K562 (cell line): ENCODE results near the gene EZH1. TPM values are rescaled to one million over a fixed set of nuclear protein-coding genes. Genes with fewer than 3 reads are reported as not detected.
A peak's percentile ranks its signal among the peaks of the same experiment; 100 is the strongest.

ENCODE experiments used
- ARID1B ChIP-seq: fragments of 450-650 bp; IDR thresholded peaks from 2 replicates; pipeline ENCODE4 v1.6.1; 2016; ENCODE audit warnings: antibody characterized with exemption, mild to moderate bottlenecking, inconsistent platforms
- ARID2 ChIP-seq: fragments of 450-650 bp; IDR thresholded peaks from 2 replicates; pipeline ENCODE4 v1.6.1; 2017; ENCODE audit warnings: antibody characterized with exemption, mild to moderate bottlenecking
- ATF7 ChIP-seq: fragments of 450-650 bp; IDR thresholded peaks from 2 replicates; pipeline ENCODE4 v1.7.1; 2014; ENCODE audit warnings: mild to moderate bottlenecking, moderate library complexity
- BRD4 ChIP-seq: fragments of 200-600 bp; sonication (generic); IDR thresholded peaks from 2 replicates; pipeline ENCODE4 v1.6.1; 2017; ENCODE audit warnings: inconsistent platforms
- CGGBP1 ChIP-seq: fragments of 250-450 bp; sonication (Bioruptor Pico); IDR thresholded peaks from 2 replicates; pipeline ENCODE4 v1.9.0; 2021; ENCODE audit warnings: mild to moderate bottlenecking
- DNMT1 ChIP-seq: fragments of 450-650 bp; IDR thresholded peaks from 2 replicates; pipeline ENCODE4 v1.6.1; 2016; ENCODE audit warnings: antibody characterized with exemption, mild to moderate bottlenecking
- GABPA ChIP-seq: fragments of 200-800 bp; sonication (Bioruptor generic); conservative IDR thresholded peaks from 2 replicates; pipeline ENCODE4 v1.6.1; 2016; ENCODE audit warnings: low read depth, missing genetic modification characterization, missing compliant biosample characterization
- HDAC8 ChIP-seq: fragments of 450-650 bp; IDR thresholded peaks from 2 replicates; pipeline ENCODE4 v1.6.1; 2016; ENCODE audit warnings: mild to moderate bottlenecking, missing genetic modification characterization, moderate library complexity, missing compliant biosample characterization
- HMGN3 ChIP-seq: IDR thresholded peaks from 2 replicates; pipeline ENCODE4 v1.6.1; 2011; ENCODE audit warnings: borderline replicate concordance, low read depth, mild to moderate bottlenecking, mixed read lengths, low read length; ENCODE audit not compliant: insufficient read length; ENCODE audit errors: extremely low read depth
- ID3 ChIP-seq, 2 experiments: fragments of 250-450 bp in 1 of 2; fragments of 450-650 bp in 1 of 2; sonication (Bioruptor Pico) in 1 of 2; IDR thresholded peaks; 2 replicates each; pipeline versions ENCODE4 v1.6.1 to v1.8.0; 2016 to 2021; ENCODE audit warnings: mild to moderate bottlenecking in 2 of 2, moderate library complexity in 2 of 2, missing compliant biosample characterization in 1 of 2, missing genetic modification characterization in 1 of 2
- LARP7 ChIP-seq: fragments of 450-650 bp; IDR thresholded peaks from 2 replicates; pipeline ENCODE4 v1.6.1; 2016
- MBD2 ChIP-seq: sonication (generic); IDR thresholded peaks from 2 replicates; pipeline ENCODE4 v1.6.1; 2016; ENCODE audit warnings: low read depth, borderline replicate concordance
- NFYB ChIP-seq: IDR thresholded peaks from 2 replicates; pipeline ENCODE4 v1.6.1; 2011; ENCODE audit warnings: mild to moderate bottlenecking, moderate library complexity; ENCODE audit not compliant: insufficient read length; ENCODE audit errors: extremely low read depth
- NR0B1 ChIP-seq: fragments of 450-650 bp; IDR thresholded peaks from one replicate; pipeline ENCODE4 v1.6.1; 2018; ENCODE audit warnings: mild to moderate bottlenecking, moderate library complexity; ENCODE audit not compliant: partially characterized antibody
- NRF1 ChIP-seq, 2 experiments: fragments of 450-650 bp; IDR thresholded peaks in 1 of 2; conservative IDR thresholded peaks in 1 of 2; 2 replicates each; pipeline ENCODE4 v1.6.1; 2014; ENCODE audit warnings: mild to moderate bottlenecking in 2 of 2
- POLR3A ChIP-seq: IDR thresholded peaks from 2 replicates; pipeline ENCODE4 v1.6.1; 2011; ENCODE audit warnings: borderline replicate concordance, mild to moderate bottlenecking, moderate library complexity; ENCODE audit not compliant: insufficient read length, insufficient read depth; ENCODE audit errors: extremely low read depth
- RBM25 ChIP-seq: fragments of 200-400 bp; formaldehyde crosslinking; IDR thresholded peaks from 2 replicates; pipeline ENCODE4 v1.6.1; 2018; ENCODE audit warnings: low read length, low read depth, moderate library complexity; ENCODE audit not compliant: severe bottlenecking
- TCFL5 ChIP-seq: fragments of 250-450 bp; sonication (Bioruptor Pico); conservative IDR thresholded peaks from 2 replicates; pipeline ENCODE4 v1.6.1; 2021; ENCODE audit warnings: mild to moderate bottlenecking, moderate library complexity, matching md5 sums
- ZEB2 ChIP-seq: fragments of 450-650 bp; IDR thresholded peaks from 2 replicates; pipeline ENCODE4 v1.6.1; 2016
- ZNF408 ChIP-seq: fragments of 250-450 bp; sonication (Bioruptor Pico); IDR thresholded peaks from 2 replicates; pipeline ENCODE4 v1.4.0; 2020; ENCODE audit warnings: low read depth, mild to moderate bottlenecking, moderate library complexity
- ZNF551 ChIP-seq: fragments of 250-450 bp; sonication (Bioruptor Pico); IDR thresholded peaks from 2 replicates; pipeline ENCODE4 v1.5.0; 2021; ENCODE audit warnings: mild to moderate bottlenecking, moderate library complexity
- ZNF695 ChIP-seq: fragments of 450-650 bp; formaldehyde crosslinking; IDR thresholded peaks from 2 replicates; pipeline ENCODE4 v1.4.0; 2020; ENCODE audit warnings: mild to moderate bottlenecking, moderate library complexity
- ZSCAN32 ChIP-seq: fragments of 450-650 bp; formaldehyde crosslinking; IDR thresholded peaks from 2 replicates; pipeline ENCODE4 v1.4.0; 2020; ENCODE audit warnings: mild to moderate bottlenecking, moderate library complexity
- polyA plus RNA-seq, 8 experiments: library from polyadenylated mRNA; depleted of rRNA in 4 of 8; stranded (reverse) in 5 of 8; unstranded in 3 of 8; fragments of >200 nt; fragmentation: Nextera tagmentation in 2 of 8; fragmentation: Illumina TruSeq in 1 of 8; extraction: Ambion mirVana in 2 of 8; extraction: Trizol in 1 of 8; gene quantifications; 2 replicates each; pipeline versions ENCODE4 v1.2.1 to v1.2.3, GENCODE V29; 2011 to 2014; ENCODE audit warnings: inconsistent platforms in 1 of 8, missing spikeins in 1 of 8
- total RNA-seq, 7 experiments: library from RNA; depleted of rRNA in 6 of 7; stranded (reverse); fragments of >200 nt in 6 of 7; fragmentation: Illumina TruSeq in 2 of 7; extraction: Trizol in 2 of 7; gene quantifications; 2 replicates each; pipeline versions ENCODE4 v1.2.1 to v1.2.3, GENCODE V29; 2011 to 2021; ENCODE audit warnings: low replicate concordance in 1 of 7
- TF ChIP-seq, protein P1 (sequence below): IDR thresholded peaks from 2 replicates; pipeline ENCODE4 v1.6.1; 2014; ENCODE audit warnings: antibody characterized with exemption

Gene EZH1
- total and polyA plus RNA-seq, 9 of the 15 experiments (the other 6 are each of a cell fraction or from before 2014, with no cell fraction given), result 8.6 to 40.8 (median 22.9) TPM

- TF ChIP-seq ZNF408 (CRISPR knock-in tag) (no peak), GABPA (tag) (0 out of 2 replicates have a peak, but pooled peaks have one; percentile 13), CGGBP1 (CRISPR knock-in tag) (no peak), ZNF551 (no peak), ZSCAN32 (CRISPR knock-in tag) (no peak), ID3 (CRISPR knock-in tag; IDR thresholded peaks at IDR 0.05) (no peak), ID3 (tag; IDR thresholded peaks at IDR 0.05) (no peak), ATF7 (peak; percentile 64), TCFL5 (CRISPR knock-in tag) (no peak), BRD4 (no peak), HDAC8 (tag) (no peak), DNMT1 (no peak), NRF1 (conservative IDR thresholded peaks at IDR 0.05 in 1 of 2, IDR thresholded peaks at IDR 0.05 in 1 of 2) (no peak; a peak in 1 of 4 replicates), ZNF695 (CRISPR knock-in tag) (no peak), ARID1B (peak; percentile 81), MBD2 (no peak), HMGN3 (no peak), POLR3A (no peak), ZEB2 (no peak), LARP7 (no peak), NR0B1 (no peak), ARID2 (no peak), RBM25 (no peak), NFYB (no peak)
- TF ChIP-seq, protein P1, sequence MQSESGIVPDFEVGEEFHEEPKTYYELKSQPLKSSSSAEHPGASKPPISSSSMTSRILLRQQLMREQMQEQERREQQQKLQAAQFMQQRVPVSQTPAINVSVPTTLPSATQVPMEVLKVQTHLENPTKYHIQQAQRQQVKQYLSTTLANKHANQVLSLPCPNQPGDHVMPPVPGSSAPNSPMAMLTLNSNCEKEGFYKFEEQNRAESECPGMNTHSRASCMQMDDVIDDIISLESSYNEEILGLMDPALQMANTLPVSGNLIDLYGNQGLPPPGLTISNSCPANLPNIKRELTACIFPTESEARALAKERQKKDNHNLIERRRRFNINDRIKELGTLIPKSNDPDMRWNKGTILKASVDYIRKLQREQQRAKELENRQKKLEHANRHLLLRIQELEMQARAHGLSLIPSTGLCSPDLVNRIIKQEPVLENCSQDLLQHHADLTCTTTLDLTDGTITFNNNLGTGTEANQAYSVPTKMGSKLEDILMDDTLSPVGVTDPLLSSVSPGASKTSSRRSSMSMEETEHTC, result no peak
Measured at GRCh38 chr17:42775534-42776098, 30.8 kb upstream of the EZH1 start (continued).
